Measurements from ENCODE around the gene SCAPER.

- TF ChIP-seq POLR2A (IDR thresholded peaks at IDR 0.05; ENCODE audit: low read depth, low read length) (no peak), MXI1 (IDR thresholded peaks at IDR 0.05; ENCODE audit: borderline replicate concordance, low read depth, low read length) (no peak), RFX5 (IDR thresholded peaks at IDR 0.05; ENCODE audit: low read depth, low read length) (no peak), RAD21 (IDR thresholded peaks at IDR 0.05; ENCODE audit: low read length) (no peak), MAZ (IDR thresholded peaks at IDR 0.05; ENCODE audit: borderline replicate concordance, low read depth, low read length) (no peak), SMC3 (IDR thresholded peaks at IDR 0.05; ENCODE audit: low read depth, low read length) (no peak), USF2 (IDR thresholded peaks at IDR 0.05; ENCODE audit: low read depth, low read length) (no peak), RCOR1 (IDR thresholded peaks at IDR 0.05; ENCODE audit: insufficient replicate concordance, low read length) (no peak), CHD1 (IDR thresholded peaks at IDR 0.05; ENCODE audit: low read depth, low read length) (no peak), NFE2L2 (IDR thresholded peaks at IDR 0.05; ENCODE audit: low read depth, low read length) (no peak), CEBPB (IDR thresholded peaks at IDR 0.05; ENCODE audit: low read depth, low read length) (no peak), FOS (IDR thresholded peaks at IDR 0.05; ENCODE audit: low read depth, low read length) (peak; percentile 25; the same call in 1 of the 2 replicates)
- TF ChIP-seq, protein P1, sequence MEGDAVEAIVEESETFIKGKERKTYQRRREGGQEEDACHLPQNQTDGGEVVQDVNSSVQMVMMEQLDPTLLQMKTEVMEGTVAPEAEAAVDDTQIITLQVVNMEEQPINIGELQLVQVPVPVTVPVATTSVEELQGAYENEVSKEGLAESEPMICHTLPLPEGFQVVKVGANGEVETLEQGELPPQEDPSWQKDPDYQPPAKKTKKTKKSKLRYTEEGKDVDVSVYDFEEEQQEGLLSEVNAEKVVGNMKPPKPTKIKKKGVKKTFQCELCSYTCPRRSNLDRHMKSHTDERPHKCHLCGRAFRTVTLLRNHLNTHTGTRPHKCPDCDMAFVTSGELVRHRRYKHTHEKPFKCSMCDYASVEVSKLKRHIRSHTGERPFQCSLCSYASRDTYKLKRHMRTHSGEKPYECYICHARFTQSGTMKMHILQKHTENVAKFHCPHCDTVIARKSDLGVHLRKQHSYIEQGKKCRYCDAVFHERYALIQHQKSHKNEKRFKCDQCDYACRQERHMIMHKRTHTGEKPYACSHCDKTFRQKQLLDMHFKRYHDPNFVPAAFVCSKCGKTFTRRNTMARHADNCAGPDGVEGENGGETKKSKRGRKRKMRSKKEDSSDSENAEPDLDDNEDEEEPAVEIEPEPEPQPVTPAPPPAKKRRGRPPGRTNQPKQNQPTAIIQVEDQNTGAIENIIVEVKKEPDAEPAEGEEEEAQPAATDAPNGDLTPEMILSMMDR (conservative IDR thresholded peaks at IDR 0.05; ENCODE audit: low read depth, low read length) = no peak
Measured at GRCh38 chr15:76674883-76675282, 230.3 kb downstream of the SCAPER start.
